RWPE1 (cell line): ENCODE data around the gene CHRNA1.

Experiments
- CTCF ChIA-PET: fragments of 350-600 bp; sonication (Branson Sonifier 250); formaldehyde crosslinking; extraction: SDS; loops from one replicate; lab custom pipeline; 2021; lab: Yijun Ruan, JAX
- POLR2A ChIA-PET: fragments of 400-600 bp; formaldehyde crosslinking; extraction: SDS; loops from one replicate; lab custom pipeline; 2020; ENCODE audit warnings: antibody characterized with exemption; ENCODE audit not compliant: low non-redundant PET; lab: Yijun Ruan, JAX
- DNase-seq: peaks from one replicate; pipeline ENCODE4 v3.0.0; 2012; ENCODE audit warnings: low spot score
- H3K27ac ChIP-seq: fragments of 450-650 bp; 2 replicates; pipeline ENCODE4 v1.5.1; 2017
- TF ChIP-seq, protein P1 (sequence below): fragments of 450-650 bp; conservative IDR thresholded peaks from 2 replicates; pipeline ENCODE4 v1.5.1; 2017; ENCODE audit warnings: low read depth, mild to moderate bottlenecking

The CHRNA1 gene

GRCh38 chr2:174800436-174801205 is 36.3 kb upstream of the CHRNA1 start:
- POLR2A ChIA-PET = no interaction called here
- CTCF ChIA-PET = no interaction called here

GRCh38 chr2:174798801-174799200 is 34.5 kb upstream of the CHRNA1 start:
- POLR2A ChIA-PET = no interaction called here

More at GRCh38 chr2:174800436-174801205, 36.3 kb upstream of the CHRNA1 start:
- no peak for DNase-seq
- H3K27ac ChIP-seq = no peak overlapping the region
- TF ChIP-seq, protein P1, sequence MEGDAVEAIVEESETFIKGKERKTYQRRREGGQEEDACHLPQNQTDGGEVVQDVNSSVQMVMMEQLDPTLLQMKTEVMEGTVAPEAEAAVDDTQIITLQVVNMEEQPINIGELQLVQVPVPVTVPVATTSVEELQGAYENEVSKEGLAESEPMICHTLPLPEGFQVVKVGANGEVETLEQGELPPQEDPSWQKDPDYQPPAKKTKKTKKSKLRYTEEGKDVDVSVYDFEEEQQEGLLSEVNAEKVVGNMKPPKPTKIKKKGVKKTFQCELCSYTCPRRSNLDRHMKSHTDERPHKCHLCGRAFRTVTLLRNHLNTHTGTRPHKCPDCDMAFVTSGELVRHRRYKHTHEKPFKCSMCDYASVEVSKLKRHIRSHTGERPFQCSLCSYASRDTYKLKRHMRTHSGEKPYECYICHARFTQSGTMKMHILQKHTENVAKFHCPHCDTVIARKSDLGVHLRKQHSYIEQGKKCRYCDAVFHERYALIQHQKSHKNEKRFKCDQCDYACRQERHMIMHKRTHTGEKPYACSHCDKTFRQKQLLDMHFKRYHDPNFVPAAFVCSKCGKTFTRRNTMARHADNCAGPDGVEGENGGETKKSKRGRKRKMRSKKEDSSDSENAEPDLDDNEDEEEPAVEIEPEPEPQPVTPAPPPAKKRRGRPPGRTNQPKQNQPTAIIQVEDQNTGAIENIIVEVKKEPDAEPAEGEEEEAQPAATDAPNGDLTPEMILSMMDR = no peak

DNA sequence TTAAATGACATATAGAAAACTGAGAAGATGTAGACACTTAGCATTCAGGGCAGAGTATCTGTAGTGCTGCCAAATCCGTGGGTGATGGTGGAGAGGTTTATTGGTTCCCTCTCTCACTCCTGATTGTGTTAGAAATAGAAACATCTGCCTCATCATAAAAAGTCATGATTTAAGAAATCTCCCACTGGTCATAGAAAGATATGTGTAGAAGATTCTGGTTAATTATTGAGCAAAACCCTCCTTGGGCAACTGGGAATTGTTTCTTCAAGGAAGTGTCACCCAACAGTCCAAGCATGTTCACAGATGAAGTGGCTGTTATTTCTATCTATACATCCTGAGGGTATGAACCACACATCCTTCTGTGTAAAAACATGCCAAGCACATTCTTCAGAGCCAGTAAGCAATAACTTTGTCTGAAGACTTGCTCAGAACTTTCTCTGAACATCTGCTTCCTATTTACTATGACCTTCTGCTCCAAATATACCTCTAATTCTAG is 33.6 kb upstream of the CHRNA1 start:
- no peak for DNase-seq

More at GRCh38 chr2:174798801-174799200, 34.5 kb upstream of the CHRNA1 start:
- no peak for DNase-seq
- no peak overlapping the region for H3K27ac ChIP-seq
- TF ChIP-seq, protein P1 = no peak
- CTCF ChIA-PET = interaction anchor here (0.6 kb wide), 1 partner anchor 281 kb away, joined by 3 read pairs; no protein-coding TSS in a partner anchor

GRCh38 chr2:174796319-174796771 is 32.1 kb upstream of the CHRNA1 start:
- CTCF ChIA-PET = interaction anchor here (0.5 kb wide), 1 partner anchor 30 kb away, joined by 4 read pairs; no protein-coding TSS in a partner anchor
- H3K27ac ChIP-seq = no peak overlapping the region
- POLR2A ChIA-PET = no interaction called here
- TF ChIP-seq, protein P1 = no peak
- no peak for DNase-seq

More for the DNA sequence above, 33.6 kb upstream of the CHRNA1 start:
- TF ChIP-seq, protein P1 = no peak
- H3K27ac ChIP-seq = no peak overlapping the region
- POLR2A ChIA-PET = no interaction called here
- CTCF ChIA-PET = no interaction called here

- CTCF ChIA-PET = no interaction called here
- POLR2A ChIA-PET = no interaction called here
- no peak for DNase-seq
- TF ChIP-seq, protein P1 = no peak
- H3K27ac ChIP-seq = no peak overlapping the region
Measured at GRCh38 chr2:174794851-174795374, 30.6 kb upstream of the CHRNA1 start.

DNA sequence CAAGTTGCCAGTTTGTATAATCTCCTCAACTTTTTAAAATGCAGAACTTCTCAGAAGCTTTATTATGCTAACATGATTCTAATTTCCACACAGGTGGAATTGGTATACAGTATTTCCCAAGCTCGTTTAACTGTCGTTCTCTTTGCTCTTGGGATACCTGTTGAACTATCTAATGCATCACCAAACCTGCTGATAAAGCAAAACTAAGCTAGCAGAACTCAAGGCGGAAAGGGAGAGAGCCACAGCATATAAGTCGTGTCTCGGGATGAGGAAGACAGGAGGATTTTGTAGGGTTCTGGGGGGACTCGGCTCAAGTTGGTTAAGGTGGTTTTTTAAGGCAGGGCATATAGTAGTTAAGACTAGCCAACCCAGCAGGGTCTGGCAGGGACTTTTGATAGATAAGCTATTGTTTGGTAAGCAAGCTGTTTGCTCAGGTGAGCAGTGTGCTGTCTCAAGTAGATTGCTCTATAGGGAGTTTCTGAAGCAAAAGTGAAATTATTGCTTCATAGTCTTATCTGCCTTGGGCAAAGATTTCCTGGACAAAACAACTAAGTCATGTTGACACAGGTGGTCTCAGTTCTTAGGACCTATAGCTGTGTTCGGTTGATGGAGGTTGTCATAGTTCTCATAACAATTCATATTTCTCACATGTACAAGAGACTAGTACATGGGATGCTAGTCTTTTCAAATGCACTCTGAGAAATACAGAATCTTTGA is 28.2 kb upstream of the CHRNA1 start:
- CTCF ChIA-PET = no interaction called here
- TF ChIP-seq, protein P1 = no peak
- no peak overlapping the region for H3K27ac ChIP-seq
- no peak for DNase-seq
- POLR2A ChIA-PET = no interaction called here
